Natural killer cell (primary cell): ENCODE results near the gene NFAT5. TPM values are rescaled to one million over a fixed set of nuclear protein-coding genes. Genes with fewer than 3 reads are reported as not detected.

Experiments used
- ATAC-seq, 3 donors: fragments of 150-1000 bp in 2 of 3; fragments of 200-7000 bp in 1 of 3; cut with Tn5 transposase; 1 replicate in 1 of 3; 2 replicates in 2 of 3; pipeline ENCODE4 v1.10.0; 2021; ENCODE audit warnings: mild to moderate bottlenecking in 2 of 3, moderate library complexity in 2 of 3
- DNase-seq, 2 donors: peaks; one replicate each; pipeline versions ENCODE4 v3.0.0 to v3.0.0-alpha.2; 2013 to 2021; ENCODE audit warnings: mixed read lengths in 1 of 2
- H3K27ac ChIP-seq: one replicate; pipeline ENCODE4 v1.5.1; 2013; ENCODE audit warnings: mild to moderate bottlenecking, low read length
- H3K27me3 ChIP-seq: one replicate; pipeline ENCODE4 v1.6.1; 2013; ENCODE audit warnings: low read length; ENCODE audit not compliant: control insufficient read depth, insufficient read depth
- H3K36me3 ChIP-seq: one replicate; pipeline ENCODE4 v1.6.1; 2013; ENCODE audit warnings: low read length; ENCODE audit not compliant: control insufficient read depth, insufficient read depth
- H3K4me1 ChIP-seq: one replicate; pipeline ENCODE4 v1.6.1; 2013; ENCODE audit warnings: low read length; ENCODE audit not compliant: control insufficient read depth, insufficient read depth
- H3K4me3 ChIP-seq: one replicate; pipeline ENCODE4 v1.5.1; 2013; ENCODE audit warnings: low read length
- H3K9me3 ChIP-seq: one replicate; pipeline ENCODE4 v1.6.1; 2013; ENCODE audit warnings: low read length; ENCODE audit not compliant: control insufficient read depth, insufficient read depth
- H3K27ac Mint-ChIP-seq, 2 donors: one replicate each; pipeline ENCODE4 v1.8.0; 2022; ENCODE audit warnings: mild to moderate bottlenecking in 2 of 2, mixed read lengths in 2 of 2, moderate library complexity in 1 of 2
- H3K27me3 Mint-ChIP-seq, 2 donors: one replicate each; pipeline ENCODE4 v1.8.0; 2022; ENCODE audit warnings: low read depth in 2 of 2, mixed read lengths in 2 of 2
- H3K36me3 Mint-ChIP-seq: one replicate; pipeline ENCODE4 v1.8.0; 2022; ENCODE audit warnings: mixed read lengths
- H3K4me1 Mint-ChIP-seq, 2 donors: one replicate each; pipeline ENCODE4 v1.8.0; 2022; ENCODE audit warnings: mixed read lengths in 2 of 2
- H3K4me3 Mint-ChIP-seq: one replicate; pipeline ENCODE4 v1.8.0; 2022; ENCODE audit warnings: mild to moderate bottlenecking, moderate library complexity, mixed read lengths
- H3K9me3 Mint-ChIP-seq, 2 donors: one replicate each; pipeline ENCODE4 v1.8.0; 2022; ENCODE audit warnings: mixed read lengths in 2 of 2
- WGBS: methylation state at CpG from one replicate; pipeline ENCODE4 v1.1.7; 2013; ENCODE audit warnings: missing lambda C conversion rate; ENCODE audit not compliant: insufficient coverage; 5-methylcytosine and 5-hydroxymethylcytosine counted together
- intact Hi-C: fragments of 100-400 bp; cut with micrococcal nuclease; formaldehyde crosslinking; loops from one replicate; pipeline ENCODE4 v1.14.2; 2022
- total RNA-seq, 4 donors: library from RNA; stranded (reverse); fragments of 120-200 nt in 1 of 4; gene quantifications; one replicate each; pipeline versions ENCODE4 v1.2.3 to v1.2.4, GENCODE V29; 2013 to 2022
- TF ChIP-seq, protein P1 (sequence below): fragments of 200-600 bp; IDR thresholded peaks from one replicate; pipeline ENCODE4 v1.8.0; 2022; ENCODE audit warnings: antibody characterized with exemption

NFAT5 gene
- total RNA-seq, 3 donors from 2014 or later (not counting 1 experiment from before 2014, with no cell fraction given), result 70.0 to 73.6 (median 70.6) TPM

DNA sequence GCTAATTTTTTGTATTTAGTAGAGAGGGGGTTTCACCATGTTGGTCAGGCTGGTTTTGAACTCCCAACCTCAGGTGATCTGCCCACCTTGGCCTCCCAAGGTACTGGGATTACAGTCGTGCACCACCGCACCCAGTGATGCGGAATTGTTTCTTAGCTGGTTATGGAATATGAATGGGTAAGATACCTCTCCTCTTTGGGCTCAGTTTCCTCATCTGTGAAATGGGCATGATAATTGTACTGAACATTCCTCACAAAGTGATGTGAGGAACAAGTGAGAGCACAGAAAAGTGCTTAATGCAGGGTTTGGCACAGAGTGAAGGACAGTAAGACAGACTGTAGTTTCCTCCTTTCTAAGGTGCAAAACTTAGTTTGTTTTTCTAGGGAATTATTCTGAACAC lies 31.0 kb upstream of the NFAT5 start:
- H3K36me3 ChIP-seq, result no peaks in the 10 kb centered on the region
- no peak for ATAC-seq
- WGBS, result 100% methylated on average over 3 of the region's 3 CpGs
- Mint-ChIP-seq H3K4me1 (peaks cover 12 to 14% of the 10 kb centered on the region in 2 donors), H3K27ac (no peak overlapping the region), H3K36me3 (no peaks in the 10 kb centered on the region), H3K27me3 (peaks cover 0 to 8% of the 10 kb centered on the region in 2 donors), H3K4me3 (no peak overlapping the region), H3K9me3 (no peaks in the 10 kb centered on the region)
- no peaks in the 10 kb centered on the region for H3K9me3 ChIP-seq
- peaks cover 12% of the 10 kb centered on the region for H3K4me1 ChIP-seq
- H3K4me3 ChIP-seq, result no peak overlapping the region
- no peak overlapping the region for H3K27ac ChIP-seq
- intact Hi-C loops, result no loop called here
- TF ChIP-seq, protein P1, sequence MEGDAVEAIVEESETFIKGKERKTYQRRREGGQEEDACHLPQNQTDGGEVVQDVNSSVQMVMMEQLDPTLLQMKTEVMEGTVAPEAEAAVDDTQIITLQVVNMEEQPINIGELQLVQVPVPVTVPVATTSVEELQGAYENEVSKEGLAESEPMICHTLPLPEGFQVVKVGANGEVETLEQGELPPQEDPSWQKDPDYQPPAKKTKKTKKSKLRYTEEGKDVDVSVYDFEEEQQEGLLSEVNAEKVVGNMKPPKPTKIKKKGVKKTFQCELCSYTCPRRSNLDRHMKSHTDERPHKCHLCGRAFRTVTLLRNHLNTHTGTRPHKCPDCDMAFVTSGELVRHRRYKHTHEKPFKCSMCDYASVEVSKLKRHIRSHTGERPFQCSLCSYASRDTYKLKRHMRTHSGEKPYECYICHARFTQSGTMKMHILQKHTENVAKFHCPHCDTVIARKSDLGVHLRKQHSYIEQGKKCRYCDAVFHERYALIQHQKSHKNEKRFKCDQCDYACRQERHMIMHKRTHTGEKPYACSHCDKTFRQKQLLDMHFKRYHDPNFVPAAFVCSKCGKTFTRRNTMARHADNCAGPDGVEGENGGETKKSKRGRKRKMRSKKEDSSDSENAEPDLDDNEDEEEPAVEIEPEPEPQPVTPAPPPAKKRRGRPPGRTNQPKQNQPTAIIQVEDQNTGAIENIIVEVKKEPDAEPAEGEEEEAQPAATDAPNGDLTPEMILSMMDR, result no peak
- DNase-seq, result no peak
- no peaks in the 10 kb centered on the region for H3K27me3 ChIP-seq

DNA sequence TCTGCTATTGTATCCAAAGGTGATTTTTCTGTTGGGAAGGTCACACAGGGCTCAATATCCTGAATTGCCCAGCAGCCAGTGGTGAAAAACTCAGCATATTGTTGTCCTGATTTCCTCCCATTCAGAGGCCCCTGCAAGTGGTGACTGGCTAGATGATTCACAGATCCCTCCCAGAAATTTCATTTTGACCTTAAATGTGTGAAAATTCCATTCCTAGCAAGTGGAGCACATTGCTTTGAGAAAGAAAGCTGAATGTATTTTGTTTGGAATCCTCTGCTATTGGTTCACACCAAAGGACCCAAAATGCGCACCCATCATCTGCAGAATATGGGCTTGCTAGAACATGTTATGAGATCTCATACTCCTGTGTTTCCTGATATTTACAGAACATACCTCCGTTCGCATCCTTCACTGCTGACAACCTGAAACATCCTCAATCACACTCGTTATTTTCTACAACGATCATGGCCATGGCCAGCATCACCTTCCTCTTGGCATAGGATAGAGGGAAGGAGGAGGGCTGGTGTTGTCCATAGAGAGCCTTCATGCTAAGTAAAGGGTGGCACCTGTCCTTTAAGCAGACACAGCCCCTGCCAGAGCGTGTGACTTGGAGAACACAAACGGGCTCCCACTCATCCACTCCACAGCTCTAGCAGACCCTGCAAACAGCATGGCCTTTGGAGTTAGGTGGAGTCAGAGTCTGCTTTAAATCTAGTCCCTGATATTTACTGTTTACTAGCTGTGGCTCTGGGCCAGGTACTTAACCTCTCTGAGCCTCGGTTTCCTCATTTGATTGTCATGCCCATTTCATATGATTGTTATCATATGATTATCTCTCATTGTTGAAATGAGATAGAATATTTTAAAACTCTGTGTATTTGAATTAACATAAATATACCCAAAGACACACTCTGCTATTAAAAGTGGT lies 30.4 kb upstream of the NFAT5 start:
- Histone ChIP-seq H3K4me3 (no peak overlapping the region), H3K9me3 (no peaks in the 10 kb centered on the region), H3K27ac (no peak overlapping the region), H3K36me3 (no peaks in the 10 kb centered on the region), H3K4me1 (peaks cover 6% of the 10 kb centered on the region), H3K27me3 (no peaks in the 10 kb centered on the region)
- no peaks in the 10 kb centered on the region for H3K36me3 Mint-ChIP-seq
- TF ChIP-seq, protein P1, result no peak
- H3K27me3 Mint-ChIP-seq, result peaks cover 0 to 10% of the 10 kb centered on the region in 2 donors
- peaks cover 11 to 15% of the 10 kb centered on the region in 2 donors for H3K4me1 Mint-ChIP-seq
- no peaks in the 10 kb centered on the region for H3K9me3 Mint-ChIP-seq
- no peak for ATAC-seq
- no peak overlapping the region for H3K27ac Mint-ChIP-seq
- DNase-seq, result no peak
- 98% methylated on average over 5 of the region's 8 CpGs for WGBS
- intact Hi-C loops, result no loop called here
- H3K4me3 Mint-ChIP-seq, result no peak overlapping the region

DNA sequence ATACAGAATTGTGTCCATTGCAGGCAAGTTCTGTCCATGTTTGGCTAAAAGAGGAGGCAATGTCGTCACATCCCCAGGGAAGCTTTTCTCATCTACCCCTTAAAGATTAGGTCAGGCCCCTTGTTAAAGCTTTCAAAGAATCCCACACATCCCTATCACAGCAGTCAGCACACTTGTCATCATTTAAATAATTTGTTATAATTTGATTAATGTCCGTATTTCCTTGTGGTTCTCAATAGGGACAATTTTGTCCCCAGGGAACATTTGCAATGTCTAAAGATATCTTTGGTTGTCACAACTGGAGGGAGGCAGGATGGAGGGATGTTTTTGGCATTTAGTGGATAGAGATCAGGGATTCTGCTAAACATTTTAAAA lies 28.1 kb upstream of the NFAT5 start:
- H3K4me1 ChIP-seq, result no peaks in the 10 kb centered on the region
- H3K27ac ChIP-seq, result no peak overlapping the region
- Mint-ChIP-seq H3K27me3 (peaks cover 0 to 10% of the 10 kb centered on the region in 2 donors), H3K36me3 (no peaks in the 10 kb centered on the region), H3K27ac (no peak overlapping the region), H3K4me3 (no peak overlapping the region), H3K4me1 (peaks cover 0 to 5% of the 10 kb centered on the region in 2 donors), H3K9me3 (no peaks in the 10 kb centered on the region)
- no peaks in the 10 kb centered on the region for H3K27me3 ChIP-seq
- no peak for DNase-seq
- no peaks in the 10 kb centered on the region for H3K9me3 ChIP-seq
- ATAC-seq, result no peak
- WGBS, result 94% methylated on average over 2 of the region's 2 CpGs
- H3K4me3 ChIP-seq, result no peak overlapping the region
- intact Hi-C loops, result no loop called here
- TF ChIP-seq, protein P1, result no peak
- H3K36me3 ChIP-seq, result no peaks in the 10 kb centered on the region
